PFSK-1 (cell line): ENCODE data around the gene MACF1.

ENCODE experiments used
- FOXP2 ChIP-seq: optimal IDR thresholded peaks from 2 replicates; pipeline ENCODE3; 2011; ENCODE audit warnings: borderline replicate concordance, control low read depth, inconsistent platforms; ENCODE audit not compliant: insufficient read depth; ENCODE audit errors: extremely low read length, extremely low read depth
- POLR2AphosphoS5 ChIP-seq: IDR thresholded peaks from 2 replicates; pipeline ENCODE4 v1.6.1; 2012; ENCODE audit warnings: low read depth, mild to moderate bottlenecking, control low read depth, low read length, moderate library complexity
- REST ChIP-seq, 2 experiments: IDR thresholded peaks; 2 replicates each; pipeline versions ENCODE4 v1.6.1 to v1.8.0; 2011 to 2012; ENCODE audit warnings: low read depth in 2 of 2, low read length in 2 of 2, control low read depth in 1 of 2, inconsistent platforms in 1 of 2, mild to moderate bottlenecking in 1 of 2, moderate library complexity in 1 of 2; ENCODE audit not compliant: insufficient read depth in 1 of 2
- SIN3A ChIP-seq: IDR thresholded peaks from 2 replicates; pipeline ENCODE4 v1.6.1; 2012; ENCODE audit warnings: mild to moderate bottlenecking, low read length, moderate library complexity, borderline replicate concordance; ENCODE audit not compliant: insufficient read depth
- TAF1 ChIP-seq: IDR thresholded peaks from 2 replicates; pipeline ENCODE4 v1.6.1; 2012; ENCODE audit warnings: low read length, control low read depth, borderline replicate concordance; ENCODE audit not compliant: insufficient read depth

DNA sequence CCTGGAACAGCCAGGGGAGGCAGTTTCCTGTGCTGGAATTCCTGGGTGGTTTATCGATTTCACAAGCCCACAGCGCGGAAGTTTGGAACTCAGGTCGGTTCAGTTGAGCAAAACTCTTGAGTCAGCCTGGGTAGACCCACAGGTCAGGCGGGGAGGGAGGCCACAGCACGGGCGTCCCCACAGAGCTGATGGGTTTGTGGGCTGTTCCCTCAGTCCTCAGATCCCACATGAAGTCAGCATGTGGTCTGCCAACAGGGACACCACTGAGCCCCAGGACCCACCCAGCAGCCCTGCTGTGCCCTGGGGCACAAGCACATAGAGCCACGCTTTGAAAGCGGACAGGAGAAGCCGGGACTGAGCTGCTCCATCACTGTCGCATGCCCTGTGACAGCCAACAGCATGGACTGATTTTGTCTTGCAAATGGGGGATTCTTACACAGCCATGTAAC, 304.4 kb downstream of the MACF1 start:
- TF ChIP-seq REST (IDR thresholded peaks at IDR 0.05; ENCODE audit: insufficient read depth in 1 of 2, low read depth in 2 of 2, low read length in 2 of 2), result no peak
- no peak for TF ChIP-seq TAF1
- no peak for TF ChIP-seq POLR2AphosphoS5
- TF ChIP-seq FOXP2, result no peak
- no peak for TF ChIP-seq SIN3A
